COLO668 (cell line): Measurements from ENCODE around the gene ACSM4.
"Not testable (repeated sequence)": the region's sequence is repeated elsewhere in the genome, so short reads cannot be mapped to it uniquely, and the experiment has no call there.

Source experiments
- DNase-seq: peaks from one replicate; lab custom pipeline; 2025; ENCODE audit not compliant: unreplicated experiment; lab: John Stamatoyannopoulos, UW

Gene ACSM4

DNA sequence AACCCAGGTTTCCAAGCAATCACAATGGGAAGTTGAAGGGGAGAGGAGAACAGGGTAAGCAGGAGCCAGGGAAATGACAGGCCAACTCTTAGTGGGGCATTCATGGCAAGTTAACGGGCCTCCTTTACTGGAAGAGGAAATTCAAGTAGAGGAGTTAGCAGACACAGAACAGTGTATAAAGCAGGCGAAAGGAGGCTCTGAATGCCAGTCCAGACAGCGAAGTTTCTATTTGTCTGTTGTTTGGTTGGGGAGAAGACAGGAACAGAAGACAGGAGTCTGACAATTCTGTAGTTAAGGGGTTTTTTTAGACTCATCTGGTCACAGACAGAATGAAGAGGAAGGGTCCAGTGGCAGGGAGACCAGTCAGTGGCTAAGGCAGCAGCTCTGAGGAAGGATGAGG, at the start of gene ACSM4:
Gene ACSM4 (plus strand): TSS at position 301 of the 400 bp plus-strand sequence. CDS start 260 bp downstream, outside the sequence.
- DNase-seq, result no peak

DNA sequence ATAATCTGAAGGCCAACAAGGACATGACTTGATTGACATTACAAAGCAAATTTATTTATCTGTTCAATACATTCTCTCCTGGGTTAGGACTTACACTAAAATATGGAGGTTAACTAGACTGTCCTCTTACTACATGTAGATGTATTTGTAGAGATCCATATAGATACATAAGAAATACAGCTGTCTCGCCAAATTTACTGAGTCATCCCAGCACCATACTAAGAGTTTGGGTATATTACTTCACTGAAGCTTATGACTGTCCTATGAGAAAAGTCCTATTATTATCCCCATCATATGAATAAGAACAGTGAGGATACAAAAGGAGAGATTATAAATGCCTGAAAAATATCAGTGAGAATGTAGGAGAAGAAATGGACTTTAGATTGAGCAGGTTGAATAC, 44.8 kb upstream of the ACSM4 start:
- DNase-seq, result no peak

- no peak for DNase-seq
Measured at GRCh38 chr12:7264538-7264937, 39.3 kb upstream of the ACSM4 start.

GRCh38 chr12:7265251-7265650, 38.6 kb upstream of the ACSM4 start:
- no peak for DNase-seq

DNA sequence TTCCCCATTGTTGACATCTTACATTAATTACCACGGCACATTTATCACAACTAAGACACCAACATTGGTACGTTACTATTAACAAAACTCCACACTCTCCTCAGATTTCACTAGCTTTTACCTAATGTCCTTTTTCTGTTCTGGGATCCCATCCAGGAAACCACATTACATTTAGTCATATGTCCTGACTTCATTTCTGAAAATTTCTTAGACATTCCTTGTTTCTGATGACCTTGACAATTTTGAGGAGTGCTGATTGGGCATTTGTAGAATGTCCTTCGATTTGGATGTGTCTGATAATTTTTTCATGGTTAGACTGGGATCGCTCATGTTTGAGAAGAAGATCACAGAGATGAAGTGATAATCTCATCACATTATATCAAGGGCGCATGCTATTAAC, 34.6 kb upstream of the ACSM4 start:
- DNase-seq, result no peak

DNA sequence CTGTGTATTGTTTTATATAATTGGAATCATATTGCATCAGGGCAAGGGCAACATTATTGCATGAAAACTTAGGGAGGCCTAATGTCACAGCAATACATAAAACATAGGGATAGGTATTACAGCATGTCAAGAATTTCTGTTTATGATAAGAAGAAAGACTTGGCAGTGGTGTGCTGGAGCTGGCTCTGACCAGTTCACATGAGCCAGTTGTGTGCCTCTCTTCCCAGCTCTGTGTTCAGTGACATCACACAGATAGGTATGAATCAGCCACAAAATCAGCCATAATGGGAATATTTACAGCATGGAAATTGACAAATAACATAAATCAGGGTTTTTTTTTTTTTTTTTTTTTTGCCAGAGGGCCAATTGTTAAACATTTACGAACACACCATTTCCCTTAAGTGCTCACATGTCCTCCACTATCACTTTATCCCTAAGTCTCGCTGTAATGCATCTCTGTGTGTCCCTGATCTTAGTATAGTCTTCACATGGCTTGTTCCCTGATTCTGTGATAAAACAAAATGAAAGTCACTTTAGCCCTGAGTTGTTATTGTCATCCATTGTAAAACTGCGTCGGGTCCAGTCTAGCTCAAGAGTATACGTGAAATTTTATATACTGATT, 31.9 kb upstream of the ACSM4 start:
- no peak for DNase-seq

GRCh38 chr12:7275482-7275881, 28.4 kb upstream of the ACSM4 start:
- not testable (repeated sequence) for DNase-seq

GRCh38 chr12:7282844-7283243, 21.0 kb upstream of the ACSM4 start:
- no peak for DNase-seq

- no peak for DNase-seq
Measured at GRCh38 chr12:7289743-7290142, 14.1 kb upstream of the ACSM4 start.

- DNase-seq, result not testable (repeated sequence)
Measured at GRCh38 chr12:7290588-7290987, 13.3 kb upstream of the ACSM4 start.

- no peak for DNase-seq
Measured at GRCh38 chr12:7292300-7292699, 11.6 kb upstream of the ACSM4 start.

DNA sequence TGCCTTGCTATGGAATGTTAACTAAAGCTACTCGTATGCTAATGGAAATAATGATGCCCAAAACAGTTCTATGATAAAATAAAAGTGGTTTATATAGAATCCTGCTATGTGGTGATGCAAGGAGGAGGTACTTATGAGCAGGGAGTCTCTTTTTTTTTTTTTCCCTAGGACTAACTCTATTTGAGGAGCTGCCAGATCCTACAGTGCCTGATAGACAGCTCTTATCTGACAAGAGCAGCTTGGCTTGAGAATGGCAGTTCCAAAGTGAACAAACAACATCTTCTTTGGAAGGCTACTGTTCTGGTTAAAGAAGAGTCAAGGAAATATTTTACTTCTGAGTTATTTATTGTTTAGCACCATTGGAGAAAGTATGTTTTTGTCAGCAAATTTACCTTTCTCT, 10.2 kb upstream of the ACSM4 start:
- no peak for DNase-seq

DNA sequence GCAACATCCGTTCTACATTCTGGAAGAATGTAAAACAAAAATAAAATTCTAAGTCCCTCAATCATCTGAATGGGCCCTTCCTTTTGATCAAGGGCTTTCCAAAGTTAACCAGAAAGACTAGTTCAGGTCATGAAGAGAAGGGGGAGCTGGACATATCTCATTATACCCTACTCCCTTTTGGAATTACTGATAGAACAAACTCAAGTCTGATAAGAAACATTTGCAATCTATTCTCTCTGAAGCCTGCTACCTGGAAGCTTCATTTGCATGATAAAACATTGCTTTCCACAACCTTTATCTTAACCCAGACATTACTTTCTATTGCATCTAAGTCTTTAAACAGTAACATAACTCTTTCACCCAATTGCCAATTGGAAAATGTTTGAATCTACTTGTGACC, 8.3 kb upstream of the ACSM4 start:
- DNase-seq, result no peak

DNA sequence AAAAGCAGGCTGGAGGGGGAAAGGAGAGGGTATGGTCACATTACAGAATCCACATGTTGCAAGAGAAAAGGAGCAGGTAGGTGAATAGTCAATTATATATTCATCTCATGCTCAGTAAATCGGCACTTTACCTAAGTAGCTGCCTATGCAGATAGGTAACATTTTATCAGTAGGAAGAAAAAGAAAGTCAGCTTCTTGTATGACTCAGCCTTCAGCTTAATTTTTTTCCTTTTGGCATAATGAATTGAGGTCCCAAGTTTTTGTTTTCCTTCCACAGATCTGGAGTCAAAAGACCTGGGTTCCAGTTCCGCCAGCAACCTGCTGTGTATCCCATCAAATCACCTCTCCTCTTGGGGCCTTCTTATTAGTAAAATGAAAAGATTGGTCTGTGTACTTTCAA, 6.0 kb upstream of the ACSM4 start:
- no peak for DNase-seq

- no peak for DNase-seq
Measured at GRCh38 chr12:7302266-7302986, 1.4 kb upstream of the ACSM4 start.

GRCh38 chr12:7303230-7303629, 642 bp upstream of the ACSM4 start:
- no peak for DNase-seq

DNA sequence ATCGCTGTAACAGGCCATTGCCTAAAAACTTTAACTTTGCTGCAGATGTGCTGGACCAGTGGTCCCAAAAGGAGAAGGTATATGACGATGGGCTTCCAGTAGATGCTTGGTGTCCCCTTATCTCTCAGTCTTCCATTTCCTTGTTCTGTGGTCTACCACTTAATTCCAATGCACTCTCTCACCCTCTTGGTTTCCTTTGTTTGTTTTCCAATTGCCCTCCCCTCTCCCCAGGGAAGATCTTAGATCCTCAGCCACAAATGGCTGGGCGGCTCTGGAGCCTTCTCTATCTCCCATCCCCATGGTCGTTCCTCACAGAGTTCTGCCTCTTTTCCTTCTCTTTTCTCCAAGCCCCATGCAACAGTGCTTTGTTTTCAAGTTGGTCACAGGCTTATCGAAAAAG, 584 bp downstream of the ACSM4 start:
- no peak for DNase-seq

GRCh38 chr12:7310070-7310469, 6.2 kb downstream of the ACSM4 start:
- no peak for DNase-seq

DNA sequence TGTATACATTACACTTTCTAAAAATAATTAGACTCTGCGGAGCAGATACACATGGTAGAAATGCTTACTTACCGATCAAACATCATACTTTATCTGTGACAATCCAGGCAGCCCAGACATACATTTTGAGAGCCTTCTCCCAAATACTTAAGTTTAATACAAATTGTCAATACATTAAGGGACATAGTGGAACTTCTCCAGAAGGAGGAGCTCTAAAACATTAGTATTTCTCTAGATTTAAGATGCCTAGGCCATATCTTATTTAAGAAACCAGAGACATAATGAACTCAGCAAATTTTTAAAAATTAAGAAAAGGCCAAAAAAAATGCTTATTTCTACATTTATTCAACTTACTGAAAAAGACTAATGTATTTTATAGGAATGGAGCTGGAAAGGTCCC, 16.1 kb downstream of the ACSM4 start:
- no peak for DNase-seq

DNA sequence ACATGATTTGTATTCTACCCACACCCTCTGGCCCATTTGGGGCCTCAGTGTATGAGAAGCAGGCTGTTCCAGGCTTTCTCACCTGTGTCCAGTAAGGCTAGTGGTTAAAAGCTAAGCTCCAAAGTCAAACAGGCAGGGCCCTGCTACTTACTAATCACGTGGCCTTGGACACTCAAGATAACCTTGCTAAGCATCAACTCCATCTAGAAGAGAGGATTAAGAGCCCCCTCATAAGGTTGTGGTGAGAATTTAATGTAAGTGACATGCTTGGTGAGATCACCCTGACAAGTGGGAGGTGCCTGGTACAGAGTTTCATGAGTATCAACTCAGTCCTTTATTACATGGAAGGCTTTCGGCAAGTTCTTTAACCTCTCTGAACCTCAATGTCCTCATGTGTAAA, 17.8 kb downstream of the ACSM4 start:
- DNase-seq, result no peak

DNA sequence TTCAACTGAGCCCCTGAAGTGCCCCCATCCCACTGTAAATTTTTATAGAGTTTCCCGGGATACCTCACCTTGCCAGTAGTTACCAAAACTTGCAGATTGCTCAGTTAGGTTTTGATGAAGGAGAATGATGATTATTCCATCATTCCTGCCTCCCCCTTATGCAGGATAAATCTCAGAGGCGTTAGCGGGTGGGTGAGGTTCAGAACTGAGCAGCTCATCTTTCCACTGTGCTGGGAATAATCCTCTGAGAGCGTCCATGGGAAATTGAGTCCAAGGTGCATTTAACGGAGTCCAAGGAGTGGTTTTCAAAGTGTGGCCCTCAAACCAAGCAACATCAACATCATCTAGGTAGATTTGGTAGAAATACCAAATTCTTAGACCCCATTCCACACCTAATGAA, 18.7 kb downstream of the ACSM4 start:
- no peak for DNase-seq

GRCh38 chr12:7324176-7324575, 20.3 kb downstream of the ACSM4 start:
- no peak for DNase-seq

DNA sequence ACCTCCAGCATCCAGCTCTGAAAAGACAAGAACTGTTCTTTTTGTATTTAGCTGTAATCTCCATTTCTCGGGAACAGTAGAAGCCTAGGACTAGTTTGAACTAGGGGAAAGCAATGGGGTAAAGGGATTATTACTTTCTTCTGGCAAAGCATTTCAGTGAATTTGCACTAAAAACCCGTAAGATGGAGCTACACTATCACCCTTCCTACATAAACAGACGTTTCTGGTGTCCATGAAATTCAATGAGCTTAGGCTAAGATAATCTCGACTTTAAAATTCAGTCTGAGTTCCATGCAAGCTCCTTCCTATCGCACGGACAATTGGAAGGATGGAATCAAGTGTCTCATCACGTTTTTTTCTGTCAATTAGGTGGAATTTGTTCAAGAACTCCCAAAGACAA, 24.0 kb downstream of the ACSM4 start:
- no peak for DNase-seq
